Amniotic stem cell (primary cell): Measurements from ENCODE around the gene TRPM6.
"Not testable (repeated sequence)": the region's sequence is repeated elsewhere in the genome, so short reads cannot be mapped to it uniquely, and the experiment has no call there.

Experiments
- DNase-seq: peaks from one replicate; lab custom pipeline; 2025; lab: John Stamatoyannopoulos, UW

The TRPM6 gene

DNA sequence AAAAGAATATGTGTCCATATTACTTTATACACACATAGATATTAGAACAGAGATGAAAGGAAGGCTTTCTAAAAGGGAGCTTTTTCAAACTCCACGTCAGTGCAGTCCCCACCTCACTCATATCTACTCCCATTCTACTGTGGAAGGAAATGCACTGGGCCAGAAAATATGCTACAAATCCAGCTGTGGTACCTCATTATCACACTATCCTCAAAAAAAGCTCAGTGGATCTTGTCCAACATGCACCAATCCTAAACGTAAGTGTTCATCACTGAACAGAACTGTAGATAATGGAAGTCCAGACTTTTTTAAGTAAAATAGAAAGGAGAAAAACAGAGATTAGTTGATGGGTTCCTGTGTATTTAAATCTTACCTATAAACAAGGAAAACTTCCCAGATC is 27.9 kb downstream of the TRPM6 start:
- DNase-seq = no peak

DNA sequence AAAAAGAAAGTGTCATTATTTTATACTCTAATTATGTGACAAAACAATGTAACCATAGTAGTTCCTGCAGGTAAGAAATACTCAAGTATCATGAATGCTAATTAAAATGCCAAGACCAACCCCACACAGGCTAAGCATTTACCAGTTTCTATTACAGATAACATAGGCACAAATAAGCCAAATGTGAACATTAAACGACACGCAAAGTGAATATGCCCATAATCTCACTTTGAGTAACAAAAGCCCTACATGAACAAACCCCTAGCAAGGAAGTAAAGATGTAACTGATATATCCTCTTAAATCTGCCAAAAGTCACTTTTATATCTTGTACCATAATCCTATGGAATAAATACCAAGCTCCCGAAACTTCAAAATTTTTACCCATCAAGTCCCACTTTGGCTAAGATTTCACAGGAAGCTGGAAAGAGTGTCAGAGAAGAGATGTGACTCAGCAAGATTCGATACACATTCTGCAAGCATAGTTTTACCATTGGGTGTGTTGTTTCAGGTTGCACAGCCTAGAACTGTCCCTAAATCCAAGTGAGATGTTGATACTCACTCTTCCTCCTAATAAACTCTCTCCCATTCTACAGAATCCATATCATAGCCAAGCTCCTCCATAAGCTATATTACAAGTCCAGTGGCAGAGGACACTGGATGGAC is 28.8 kb downstream of the TRPM6 start:
- DNase-seq = no peak

DNA sequence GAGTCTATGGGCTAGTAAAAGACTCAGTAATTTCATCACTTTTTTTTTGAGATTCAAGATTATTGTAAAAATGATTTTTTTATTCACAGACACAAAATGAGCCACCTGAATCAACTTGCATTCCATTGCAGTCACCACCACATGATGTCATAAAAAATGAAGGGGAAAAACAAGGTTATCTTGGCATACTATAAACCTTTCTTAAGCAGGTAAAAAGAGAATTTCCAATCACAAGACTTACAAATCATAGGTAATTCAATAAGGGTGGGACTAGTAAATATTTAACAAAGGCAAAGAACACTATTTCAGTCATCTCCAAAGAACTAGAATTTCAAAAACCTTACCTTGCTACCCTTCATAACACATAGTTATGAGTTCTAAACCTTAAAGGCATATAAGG is 30.7 kb downstream of the TRPM6 start:
- DNase-seq = no peak

DNA sequence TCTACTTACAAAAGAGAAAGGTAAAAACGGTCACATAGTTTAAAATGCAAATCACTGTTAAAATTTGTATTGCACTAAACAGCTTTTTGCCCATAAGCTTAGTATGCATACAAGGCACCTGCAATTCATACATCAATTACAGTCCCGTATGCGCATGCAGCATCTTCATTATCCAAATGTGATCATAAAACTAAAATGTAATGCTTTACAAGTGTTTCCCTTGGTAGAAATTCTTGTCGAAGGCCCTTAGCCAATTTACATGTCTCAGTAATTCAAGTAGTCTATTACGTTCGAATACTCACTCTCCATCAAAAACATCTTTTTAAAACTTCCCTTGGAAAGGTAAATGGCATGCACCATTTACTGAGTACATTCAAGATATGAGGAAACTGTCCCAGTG is 32.6 kb downstream of the TRPM6 start:
- no peak for DNase-seq

DNA sequence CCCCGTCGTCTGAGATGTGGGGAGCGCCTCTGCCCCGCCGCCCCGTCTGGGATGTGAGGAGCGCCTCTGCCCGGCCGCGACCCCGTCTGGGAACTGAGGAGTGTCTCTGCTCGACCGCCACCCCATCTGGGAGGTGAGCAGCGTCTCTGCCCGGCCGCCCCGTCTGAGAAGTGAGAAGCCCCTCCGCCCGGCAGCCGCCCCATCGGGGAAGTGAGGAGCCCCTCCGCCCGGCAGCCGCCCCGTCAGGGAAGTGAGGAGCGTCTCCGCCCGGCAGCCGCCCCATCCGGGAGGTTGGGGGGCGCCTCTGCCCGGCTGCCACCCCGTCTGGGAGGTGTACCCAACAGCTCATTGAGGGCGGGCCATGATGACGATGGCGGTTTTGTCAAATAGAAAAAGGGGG is 34.7 kb downstream of the TRPM6 start:
- not testable (repeated sequence) for DNase-seq

DNA sequence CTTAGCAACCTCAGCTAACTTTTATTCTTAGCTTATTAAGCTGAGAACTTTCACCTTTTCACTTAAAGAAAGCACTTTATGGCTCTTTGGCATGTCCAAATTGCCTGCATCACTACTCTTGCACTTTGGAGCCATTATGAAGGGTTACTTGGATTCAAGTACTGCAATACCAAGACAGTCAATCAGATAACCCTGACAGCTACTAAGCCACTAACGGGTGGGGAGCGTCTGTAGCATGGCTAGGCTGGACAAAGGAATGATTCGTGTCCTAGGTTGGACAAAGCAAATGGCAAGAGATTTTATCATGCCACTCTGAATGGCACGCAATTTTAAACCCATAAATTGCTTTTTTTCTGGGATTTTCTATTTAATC is 39.6 kb downstream of the TRPM6 start:
- no peak for DNase-seq

DNA sequence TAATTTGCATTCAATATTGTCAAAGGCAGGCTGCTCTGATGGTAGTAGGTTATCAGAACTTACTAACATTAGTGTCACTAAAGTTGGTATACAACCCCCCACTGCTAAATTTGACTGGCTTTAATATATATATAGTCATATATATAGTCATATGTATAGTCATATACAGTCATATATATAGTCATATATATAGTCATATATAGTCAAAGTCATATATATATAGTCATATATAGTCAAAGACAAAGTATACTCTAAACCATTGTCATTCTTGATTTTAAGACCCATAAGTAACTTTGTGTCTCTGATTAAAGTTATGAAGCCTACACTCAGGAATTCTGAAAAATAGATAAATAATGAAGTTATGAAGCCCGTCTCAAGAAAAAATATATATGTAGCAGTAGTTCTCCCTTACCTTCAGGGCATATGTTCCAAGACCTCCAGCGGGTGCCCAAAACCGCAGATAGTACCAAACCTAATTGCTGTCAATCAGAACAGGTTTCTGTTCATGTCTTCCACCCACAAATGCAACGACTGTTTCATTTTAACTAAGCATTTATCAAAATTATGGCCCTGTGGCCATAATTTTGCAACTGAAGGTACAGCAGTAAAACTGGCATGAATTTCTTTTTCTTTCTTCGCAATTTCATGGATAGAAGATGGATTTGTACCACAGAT is 40.1 kb downstream of the TRPM6 start:
- DNase-seq = no peak

DNA sequence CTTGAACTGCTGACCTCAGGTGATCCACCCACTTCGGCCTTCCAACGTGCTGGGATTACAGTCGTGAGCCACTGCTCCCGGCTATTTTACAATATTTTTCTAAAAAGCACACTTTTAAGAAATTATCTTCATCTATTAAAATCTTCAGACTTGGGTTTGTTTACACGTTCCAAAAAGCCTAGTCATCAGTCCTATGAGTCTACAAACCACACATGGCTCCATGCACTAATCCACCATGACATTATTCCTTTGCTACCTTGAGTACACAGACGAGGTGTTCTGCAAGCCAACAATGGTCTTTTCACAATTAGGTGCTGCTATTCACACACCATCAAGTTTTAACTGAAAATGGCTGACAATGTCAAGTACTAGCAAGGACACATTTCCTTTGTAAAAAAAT is 41.0 kb downstream of the TRPM6 start:
- no peak for DNase-seq

DNA sequence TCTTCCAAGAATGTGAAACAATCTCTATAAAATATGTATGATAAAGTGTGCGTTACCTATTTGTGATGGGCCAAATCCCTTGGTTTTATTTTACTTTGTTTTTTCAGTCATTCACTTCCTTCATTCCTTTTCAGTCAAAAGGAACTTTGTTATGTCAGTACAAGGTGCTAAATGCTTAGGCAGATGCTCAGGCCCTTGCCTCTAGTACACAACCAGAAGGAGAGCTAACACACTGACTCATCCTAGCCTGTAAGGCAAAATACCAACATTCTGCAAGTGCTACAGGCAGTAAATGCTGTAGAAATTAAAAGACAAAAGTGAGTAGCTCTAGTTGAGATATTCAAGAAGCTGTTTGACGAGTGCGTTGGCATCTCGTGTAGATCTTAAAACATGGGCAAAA is 49.4 kb downstream of the TRPM6 start:
- no peak for DNase-seq

DNA sequence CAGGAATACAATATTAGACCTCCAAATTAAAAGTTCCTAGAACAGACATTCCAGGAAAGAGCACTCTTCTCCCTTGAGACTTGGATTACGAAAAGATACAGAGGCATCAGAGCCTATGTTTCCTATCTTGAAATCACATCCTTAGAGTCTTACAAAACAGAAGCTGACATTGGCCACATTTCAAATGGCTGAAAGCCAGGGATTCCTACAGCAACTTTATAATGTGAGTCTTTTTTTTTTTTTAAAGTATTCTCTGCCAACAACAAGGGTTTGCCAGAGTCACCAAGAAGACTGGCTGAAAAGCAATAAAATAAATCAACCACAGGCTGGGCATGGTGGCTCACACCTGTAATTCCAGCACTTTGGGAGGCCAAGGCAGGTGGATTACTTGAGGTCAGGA is 63.1 kb downstream of the TRPM6 start:
- no peak for DNase-seq

DNA sequence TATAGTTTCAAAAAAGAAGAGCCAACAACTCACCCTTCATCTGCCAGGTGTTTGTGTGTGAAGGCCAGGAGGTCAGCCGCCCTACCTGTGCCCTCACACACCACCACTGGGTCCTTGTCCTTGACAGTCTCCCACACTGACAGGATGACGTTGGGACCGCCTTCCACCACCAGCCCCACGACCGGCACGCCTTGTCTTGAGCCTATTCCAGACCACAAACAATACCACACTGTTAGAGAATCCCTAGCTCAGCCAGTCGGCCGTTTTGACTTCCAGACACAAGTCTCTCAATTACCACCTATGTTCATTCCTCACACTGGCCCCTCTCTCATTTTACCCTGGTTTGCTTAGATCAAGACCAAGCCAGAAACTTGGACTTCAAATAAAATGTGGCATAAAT is 66.1 kb downstream of the TRPM6 start:
- no peak for DNase-seq

DNA sequence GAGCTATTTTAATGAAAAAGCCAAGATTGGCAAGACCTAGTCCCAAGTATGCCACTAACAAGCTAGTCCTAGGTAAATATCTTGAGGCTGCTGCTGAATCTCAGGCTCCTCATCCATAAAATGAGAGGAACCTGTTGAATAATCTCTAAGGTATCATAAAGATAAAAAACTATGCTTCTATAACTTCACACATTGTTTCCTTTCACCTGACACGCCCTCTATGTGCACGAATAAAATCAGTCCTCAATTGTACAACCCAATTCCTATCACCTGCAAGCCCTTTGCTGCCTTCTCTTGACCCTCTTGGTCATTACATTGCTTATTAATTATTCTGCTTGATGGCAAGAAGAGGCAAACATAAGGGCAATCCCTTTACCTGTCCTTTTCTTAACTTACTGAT is 69.9 kb downstream of the TRPM6 start:
- no peak for DNase-seq

DNA sequence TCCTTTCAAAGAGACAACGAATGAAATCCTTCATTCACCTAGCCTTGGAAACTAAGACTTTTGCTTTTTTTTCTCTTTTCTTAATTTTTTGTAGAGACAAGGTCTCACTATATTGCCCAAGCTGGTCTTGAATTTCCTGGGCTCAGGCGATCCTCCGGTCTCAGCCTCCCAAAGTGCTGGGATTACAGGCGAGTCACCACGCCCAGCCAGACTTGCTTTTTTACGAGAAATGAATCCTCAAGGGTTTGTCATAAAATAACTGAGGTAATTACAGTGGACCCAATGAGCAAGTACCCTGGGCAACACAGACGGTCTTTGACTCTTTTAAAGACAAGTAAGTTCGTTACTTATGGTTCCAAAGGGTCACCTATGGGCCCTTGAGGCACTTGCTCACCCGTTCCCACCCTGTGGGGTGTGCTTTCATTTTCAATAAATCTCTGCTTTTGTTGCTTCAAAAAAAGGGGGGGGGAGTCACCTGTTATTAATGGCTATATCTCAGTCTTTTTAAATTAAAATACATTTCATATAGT is 70.4 kb downstream of the TRPM6 start:
- DNase-seq = no peak

DNA sequence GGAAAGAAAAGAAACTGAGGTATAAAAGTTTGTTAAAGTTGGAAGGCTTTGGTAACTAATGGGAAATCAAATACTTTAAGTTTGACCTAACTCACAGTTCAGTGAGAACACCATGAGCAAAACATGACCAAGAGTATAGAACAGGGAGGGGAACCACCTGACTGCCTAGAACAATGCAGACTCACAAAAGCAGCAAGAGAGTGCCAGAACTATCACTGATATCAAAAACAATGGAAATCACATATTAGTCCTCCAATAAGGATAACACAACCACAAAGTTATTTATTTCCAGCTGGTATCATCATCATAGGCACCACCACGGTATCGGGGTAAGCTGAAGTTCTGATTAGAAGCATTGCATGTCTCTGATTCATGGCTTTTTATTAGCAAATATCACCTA is 77.5 kb downstream of the TRPM6 start:
- DNase-seq = no peak

DNA sequence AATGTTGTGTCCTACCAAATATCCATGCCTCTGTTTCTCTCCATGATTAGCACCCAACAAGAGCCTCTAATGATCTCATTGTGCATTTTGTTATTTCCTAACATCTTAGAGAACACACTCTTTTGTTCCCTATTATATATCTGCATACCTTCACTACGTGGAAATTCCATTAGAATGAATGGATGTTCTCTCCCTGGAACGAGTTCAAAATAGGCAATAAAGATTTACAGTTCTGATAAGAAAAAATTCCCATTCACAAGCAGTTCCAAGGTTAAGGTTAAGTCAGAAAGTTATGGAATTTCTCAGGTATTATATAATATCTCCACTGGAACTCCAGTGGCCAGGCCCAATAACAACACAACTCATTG is 83.7 kb downstream of the TRPM6 start:
- DNase-seq = no peak

DNA sequence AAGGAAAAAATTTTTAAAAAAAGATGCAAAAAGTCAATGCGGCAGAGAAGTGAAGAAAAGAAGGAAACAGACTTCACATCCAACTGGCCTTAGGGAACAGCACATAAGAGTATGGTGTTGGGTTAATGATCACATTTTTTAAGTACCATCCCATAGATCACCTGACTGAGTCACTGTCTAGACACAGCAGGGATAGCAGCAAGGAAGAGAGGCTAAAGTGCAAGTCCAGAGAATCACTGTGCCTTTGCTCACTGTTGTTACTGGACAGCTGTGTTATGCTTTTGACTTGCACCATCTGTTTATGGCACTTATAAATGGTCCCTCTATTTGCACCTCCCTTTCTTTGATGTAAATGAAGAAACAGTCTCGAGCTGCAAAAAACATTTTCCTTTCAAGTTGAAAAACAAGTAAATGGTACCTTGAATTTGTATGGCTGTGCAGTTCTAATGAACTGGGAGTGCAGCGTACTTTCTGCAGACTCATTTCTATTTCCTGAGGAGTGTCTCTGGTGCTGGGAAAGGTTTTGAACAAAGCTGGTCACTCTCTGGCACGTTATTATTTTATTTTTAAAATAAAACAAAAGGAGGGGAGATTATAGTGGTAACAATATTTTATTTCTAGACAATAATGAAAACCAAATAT is 84.2 kb downstream of the TRPM6 start:
- no peak for DNase-seq

DNA sequence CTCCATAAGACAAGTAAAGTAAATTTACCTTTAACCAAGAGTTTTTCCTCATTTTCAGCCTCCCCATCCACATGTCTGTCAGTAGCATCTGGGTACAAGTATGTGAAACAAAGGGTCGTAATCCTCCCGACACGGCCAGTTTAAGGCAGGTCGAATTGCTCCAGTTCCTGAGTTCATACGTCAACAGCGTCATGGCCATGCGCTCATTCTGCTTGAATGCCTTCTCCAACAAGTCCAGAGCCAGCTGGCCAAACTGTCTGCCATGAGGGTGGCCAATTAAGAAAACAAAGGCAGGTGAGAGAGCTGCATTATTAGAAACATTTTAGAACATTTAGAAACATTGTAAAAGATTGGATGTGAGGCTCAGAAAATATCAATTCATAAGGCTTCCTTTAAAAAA is 87.5 kb downstream of the TRPM6 start:
- no peak for DNase-seq

DNA sequence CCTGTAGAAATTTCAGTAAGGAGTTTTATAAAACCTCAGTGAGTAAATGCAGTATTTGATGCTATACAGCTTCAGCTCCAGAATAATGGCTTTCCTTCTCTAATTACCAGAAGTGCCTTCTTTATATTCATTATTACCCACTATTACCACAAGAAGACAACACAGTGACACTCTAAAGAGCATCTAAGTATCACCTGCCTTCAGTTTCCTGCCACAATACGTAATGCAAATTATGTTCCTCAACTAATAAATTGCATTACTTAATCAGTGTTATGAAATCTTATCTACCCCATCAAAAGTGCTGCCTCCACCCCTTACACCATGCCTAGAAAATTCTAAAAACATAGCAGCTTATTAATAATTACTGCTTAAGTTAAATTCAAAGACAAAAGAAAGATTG is 91.9 kb downstream of the TRPM6 start:
- no peak for DNase-seq

DNA sequence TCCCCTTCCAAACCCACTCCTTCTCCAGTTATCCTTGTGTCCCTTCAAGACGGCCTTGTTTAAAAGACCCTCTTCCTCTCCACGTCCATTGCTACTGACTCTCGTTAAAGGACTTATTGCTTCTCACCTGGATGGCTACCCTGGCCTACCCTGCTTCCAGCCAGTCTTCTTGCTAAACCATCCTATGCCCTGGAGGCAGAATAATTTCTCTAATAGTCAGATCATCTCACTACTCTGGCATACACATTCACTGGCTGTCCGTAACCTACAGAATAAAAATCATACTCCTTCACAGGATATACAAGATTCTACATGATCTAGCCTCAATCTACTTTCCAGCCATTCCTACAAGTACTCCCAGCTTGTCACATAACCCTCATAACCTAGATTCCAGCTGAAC is 92.6 kb downstream of the TRPM6 start:
- no peak for DNase-seq

DNA sequence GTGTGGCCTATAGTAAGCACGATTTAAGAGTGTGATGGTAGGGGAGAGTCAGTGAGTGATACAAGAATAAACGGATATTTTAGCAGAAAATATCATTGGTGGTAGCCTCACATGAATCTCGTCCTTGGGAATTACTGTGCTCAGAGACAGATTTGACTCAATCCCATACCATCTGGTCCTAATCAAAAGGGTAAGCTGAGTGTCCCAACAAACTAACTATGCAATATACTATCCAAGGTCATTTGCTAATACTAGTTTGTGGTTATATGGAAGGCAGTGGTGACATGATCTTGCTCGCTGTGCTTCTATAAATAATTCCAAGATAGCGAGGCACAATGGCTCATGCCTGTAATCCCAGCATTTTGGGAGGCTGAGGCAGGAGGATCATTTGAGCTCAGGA is 103.2 kb downstream of the TRPM6 start:
- DNase-seq = no peak

DNA sequence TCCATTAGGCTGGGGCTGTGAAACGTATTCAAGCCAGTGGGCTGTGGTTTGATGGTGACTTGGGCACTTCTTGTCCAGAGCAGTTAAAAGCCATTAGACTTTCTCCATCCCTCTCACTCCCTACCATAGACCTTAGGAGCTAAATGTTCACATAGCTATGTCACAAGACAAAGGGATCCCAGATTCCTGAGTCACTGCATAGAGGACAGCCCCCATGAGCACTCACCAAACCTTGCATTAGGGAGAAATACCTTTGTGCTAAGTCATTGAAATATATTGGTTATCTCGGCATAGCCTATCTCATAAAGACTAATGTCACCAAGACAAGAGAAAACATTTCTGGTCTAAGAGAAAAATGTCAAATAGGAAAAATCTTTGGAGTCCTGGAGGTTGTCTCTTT is 104.3 kb downstream of the TRPM6 start:
- no peak for DNase-seq

DNA sequence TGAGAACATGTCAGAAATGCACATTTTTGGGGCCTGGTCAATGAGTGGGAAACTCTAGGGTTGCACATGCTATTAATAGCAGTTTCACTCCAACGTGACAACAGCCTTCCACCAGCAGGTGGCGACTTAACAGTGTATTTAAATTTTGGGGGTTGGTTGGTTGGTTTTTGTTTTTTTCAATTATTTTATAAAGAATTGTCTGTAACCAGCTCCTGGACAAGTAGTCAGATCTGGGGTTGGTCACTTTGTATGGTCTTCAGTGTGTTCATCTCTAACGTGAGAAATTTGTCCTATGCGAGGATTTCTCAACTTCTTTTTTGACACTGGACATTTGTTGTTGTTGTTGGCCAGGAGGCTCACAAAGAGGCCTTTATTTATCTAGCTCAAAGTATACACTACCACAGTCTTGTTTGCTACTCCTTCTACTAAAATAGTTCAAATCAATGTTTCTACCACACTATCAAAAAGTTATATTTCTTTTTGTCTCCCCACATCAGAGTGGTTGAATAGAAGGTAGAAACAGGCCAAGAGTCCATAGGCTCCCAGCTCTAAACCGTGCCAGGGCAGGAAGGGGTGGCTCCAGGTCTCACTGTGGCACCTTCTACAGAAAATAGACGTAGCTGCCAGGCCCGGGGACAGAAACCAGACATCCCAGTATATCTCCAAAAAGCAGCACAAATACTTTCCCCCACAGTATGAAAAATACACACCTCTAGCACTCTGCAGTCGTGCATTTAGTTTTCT is 110.4 kb downstream of the TRPM6 start:
- DNase-seq = peak; percentile 64

DNA sequence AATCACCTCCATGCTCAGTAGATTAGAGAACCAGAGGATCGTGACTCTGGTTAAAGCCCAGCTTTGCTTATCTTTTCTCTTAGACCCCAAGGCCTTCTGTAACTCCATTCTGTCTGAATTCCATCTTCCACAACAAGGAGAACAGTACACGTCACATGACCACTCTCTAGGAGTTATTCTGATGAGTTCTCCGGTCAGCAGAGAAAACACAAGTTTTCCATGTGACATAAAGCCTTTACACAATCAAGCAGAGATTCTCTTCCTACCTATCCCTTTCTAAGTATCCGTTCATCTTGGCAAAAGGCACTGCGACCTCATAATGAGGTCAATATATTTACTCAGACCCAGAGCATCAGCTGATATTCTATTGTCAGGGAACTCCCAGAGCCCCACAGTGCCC is 112.3 kb downstream of the TRPM6 start:
- no peak for DNase-seq
